HG03025 (cell line): ENCODE measurements around the gene LRRK1.

Source experiments
- ATAC-seq: cut with Tn5 transposase; IDR thresholded peaks from one replicate; pipeline ENCODE4 v1.9.1; 2021; ENCODE audit warnings: mild to moderate bottlenecking, moderate library complexity; ENCODE audit not compliant: unreplicated experiment, low FRiP score

Gene LRRK1

DNA sequence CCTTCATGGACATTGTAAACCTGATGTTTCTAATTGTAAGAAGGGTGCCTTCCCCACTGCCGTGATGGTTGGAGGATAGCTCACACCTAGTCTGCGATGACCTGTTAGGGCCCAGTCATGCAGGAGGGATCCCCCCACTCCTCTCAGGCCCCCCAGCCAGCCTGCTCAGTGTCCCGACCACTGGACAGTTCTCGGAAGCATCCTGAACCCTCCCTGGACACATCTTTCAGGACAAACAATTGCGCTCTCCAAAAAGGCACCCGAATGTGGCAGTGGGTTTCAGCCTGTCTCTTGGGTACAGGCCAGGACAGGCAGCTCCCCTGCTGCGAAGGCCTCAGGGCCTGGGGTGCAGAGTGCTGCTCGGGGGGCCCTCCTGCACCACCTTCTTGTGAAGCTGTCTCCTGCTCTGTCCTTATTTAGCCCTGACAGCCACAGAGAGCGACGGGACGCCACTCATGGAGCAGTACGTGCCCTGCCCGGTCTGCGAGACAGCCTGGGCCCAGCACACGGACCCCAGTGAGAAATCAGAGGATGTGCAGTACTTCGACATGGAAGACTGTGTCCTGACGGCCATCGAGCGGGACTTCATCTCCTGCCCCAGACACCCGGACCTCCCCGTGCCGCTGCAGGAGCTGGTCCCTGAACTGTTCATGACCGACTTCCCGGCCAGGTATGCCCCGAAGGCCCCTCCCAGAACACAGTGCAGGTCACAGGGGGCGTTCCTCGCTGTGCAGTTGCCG, 132.3 kb downstream of the LRRK1 start:
- no peak for ATAC-seq

DNA sequence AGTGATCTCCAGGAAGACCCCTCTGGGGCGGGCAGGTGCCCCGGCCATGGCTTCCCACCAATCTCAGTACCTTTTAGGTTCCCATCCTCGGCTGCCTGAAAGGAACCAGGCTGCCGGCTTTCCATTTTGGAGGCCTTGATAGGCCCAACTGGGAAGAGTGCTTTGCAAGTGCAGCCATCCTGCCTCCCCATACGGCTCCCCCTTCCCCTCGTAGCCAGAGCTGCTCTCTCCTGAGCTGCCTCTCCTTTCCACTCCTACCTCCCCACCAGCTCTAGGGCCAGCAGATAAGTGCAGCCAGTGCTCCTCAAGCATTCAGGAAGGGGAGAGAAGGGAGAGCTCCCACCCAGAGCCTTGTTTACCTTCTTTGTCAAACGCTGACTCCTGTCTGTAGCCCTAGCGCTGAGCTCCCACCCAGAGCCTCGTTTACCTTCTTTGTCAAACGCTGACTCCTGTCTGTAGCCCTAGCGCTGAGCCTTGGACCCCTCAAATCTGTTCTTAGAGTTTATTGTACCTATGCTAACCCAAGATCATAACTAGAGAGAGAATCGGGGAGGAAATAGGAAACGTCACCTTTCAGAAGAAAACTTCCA, 133.0 kb downstream of the LRRK1 start:
- ATAC-seq, result no peak

DNA sequence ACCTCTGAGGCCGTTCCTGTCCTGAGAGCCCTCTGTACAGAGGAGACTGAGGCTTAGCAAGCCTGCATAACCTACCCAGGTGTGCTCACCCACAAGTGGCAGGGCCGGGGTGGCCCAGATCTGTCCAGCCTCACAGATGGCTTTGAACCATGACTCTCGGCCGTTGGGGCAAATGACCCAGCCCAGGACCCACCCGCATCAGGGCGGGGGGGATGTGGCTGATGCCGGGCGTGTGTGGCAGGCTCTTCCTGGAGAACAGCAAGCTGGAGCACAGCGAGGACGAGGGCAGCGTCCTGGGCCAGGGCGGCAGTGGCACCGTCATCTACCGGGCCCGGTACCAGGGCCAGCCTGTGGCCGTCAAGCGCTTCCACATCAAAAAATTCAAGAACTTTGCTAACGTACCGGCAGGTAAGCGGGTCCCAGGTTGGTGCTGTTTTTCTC, 133.5 kb downstream of the LRRK1 start:
- ATAC-seq, result no peak

- ATAC-seq, result no peak
These were observed 134.1 kb downstream of the LRRK1 start for GRCh38 chr15:101053261-101053660.

- no peak for ATAC-seq
These were observed 135.0 kb downstream of the LRRK1 start for GRCh38 chr15:101054116-101054515.

DNA sequence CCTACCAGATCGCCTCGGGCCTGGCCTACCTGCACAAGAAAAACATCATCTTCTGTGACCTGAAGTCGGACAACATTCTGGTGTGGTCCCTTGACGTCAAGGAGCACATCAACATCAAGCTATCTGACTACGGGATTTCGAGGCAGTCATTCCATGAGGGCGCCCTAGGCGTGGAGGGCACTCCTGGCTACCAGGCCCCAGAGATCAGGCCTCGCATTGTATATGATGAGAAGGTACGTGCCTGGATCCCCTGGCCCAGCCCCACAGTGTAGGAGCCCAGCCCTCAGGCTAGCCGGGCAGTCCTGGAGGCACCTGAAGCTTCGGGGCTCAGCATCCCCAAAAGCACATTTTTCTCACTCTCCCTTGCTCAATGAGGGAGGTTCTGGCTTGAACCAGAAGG, 135.8 kb downstream of the LRRK1 start:
- no peak for ATAC-seq

DNA sequence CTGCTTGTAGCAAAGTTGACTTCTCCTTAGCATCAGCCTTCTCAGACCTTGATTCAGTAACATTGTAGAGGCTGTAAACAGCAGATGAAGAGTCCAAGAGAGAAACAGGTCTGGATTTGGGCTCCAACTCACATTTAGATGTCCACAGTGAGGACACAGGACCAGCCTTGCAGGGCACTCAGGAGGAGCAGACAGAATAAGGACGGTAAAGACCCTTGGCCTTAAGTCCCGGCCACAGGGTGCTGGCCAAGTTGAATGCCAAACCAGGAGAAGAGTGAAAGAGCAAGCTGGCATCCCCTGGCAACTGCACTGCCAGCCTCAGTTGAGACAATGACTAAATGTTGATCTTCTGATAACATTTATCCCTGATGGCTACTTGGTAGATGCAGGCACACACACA, 136.3 kb downstream of the LRRK1 start:
- ATAC-seq, result no peak

- no peak for ATAC-seq
These were observed 137.5 kb downstream of the LRRK1 start for GRCh38 chr15:101056366-101057334.

DNA sequence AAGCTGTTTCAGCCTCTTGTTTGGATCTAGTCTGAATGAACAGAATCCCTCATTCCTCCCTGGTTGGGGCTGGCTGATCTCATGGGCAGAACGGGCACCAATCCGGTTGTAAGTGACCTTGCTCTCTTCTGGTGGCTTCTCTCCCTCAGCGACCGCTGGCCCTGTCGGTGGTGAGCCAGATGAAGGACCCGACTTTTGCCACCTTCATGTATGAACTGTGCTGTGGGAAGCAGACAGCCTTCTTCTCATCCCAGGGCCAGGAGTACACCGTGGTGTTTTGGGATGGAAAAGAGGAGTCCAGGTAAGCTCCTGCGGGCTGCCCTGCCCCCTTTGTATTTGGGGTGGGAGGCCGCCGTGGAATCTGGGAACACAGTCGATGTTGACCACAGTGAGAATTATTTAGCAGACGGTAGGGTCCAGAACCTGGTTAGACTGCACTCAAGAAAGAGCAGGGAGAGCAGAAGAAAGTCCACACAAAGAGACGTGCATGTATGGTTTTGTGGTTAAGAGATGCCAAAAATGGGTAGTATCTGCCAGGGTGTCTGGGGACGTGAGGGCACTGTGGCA, 138.8 kb downstream of the LRRK1 start:
- ATAC-seq, result no peak

DNA sequence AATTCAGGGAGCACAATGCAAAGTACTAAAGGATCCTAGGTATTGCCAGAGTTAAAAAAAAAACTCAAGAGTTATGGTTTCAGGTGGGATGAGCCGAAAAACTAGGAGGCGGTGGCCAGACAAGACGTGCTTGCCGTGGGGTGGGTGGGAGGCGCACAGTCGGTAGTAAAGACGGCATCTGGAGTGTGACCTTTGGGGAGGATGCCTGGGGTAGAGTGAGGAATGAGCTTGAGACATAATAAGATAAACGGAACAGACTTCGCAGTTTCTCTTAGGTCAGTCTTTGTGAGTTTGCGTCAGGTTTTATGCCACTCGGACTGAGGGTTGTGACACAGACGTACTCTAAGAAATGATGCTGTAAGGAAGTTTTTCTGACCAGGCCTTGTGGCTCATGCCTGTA, 139.6 kb downstream of the LRRK1 start:
- no peak for ATAC-seq

DNA sequence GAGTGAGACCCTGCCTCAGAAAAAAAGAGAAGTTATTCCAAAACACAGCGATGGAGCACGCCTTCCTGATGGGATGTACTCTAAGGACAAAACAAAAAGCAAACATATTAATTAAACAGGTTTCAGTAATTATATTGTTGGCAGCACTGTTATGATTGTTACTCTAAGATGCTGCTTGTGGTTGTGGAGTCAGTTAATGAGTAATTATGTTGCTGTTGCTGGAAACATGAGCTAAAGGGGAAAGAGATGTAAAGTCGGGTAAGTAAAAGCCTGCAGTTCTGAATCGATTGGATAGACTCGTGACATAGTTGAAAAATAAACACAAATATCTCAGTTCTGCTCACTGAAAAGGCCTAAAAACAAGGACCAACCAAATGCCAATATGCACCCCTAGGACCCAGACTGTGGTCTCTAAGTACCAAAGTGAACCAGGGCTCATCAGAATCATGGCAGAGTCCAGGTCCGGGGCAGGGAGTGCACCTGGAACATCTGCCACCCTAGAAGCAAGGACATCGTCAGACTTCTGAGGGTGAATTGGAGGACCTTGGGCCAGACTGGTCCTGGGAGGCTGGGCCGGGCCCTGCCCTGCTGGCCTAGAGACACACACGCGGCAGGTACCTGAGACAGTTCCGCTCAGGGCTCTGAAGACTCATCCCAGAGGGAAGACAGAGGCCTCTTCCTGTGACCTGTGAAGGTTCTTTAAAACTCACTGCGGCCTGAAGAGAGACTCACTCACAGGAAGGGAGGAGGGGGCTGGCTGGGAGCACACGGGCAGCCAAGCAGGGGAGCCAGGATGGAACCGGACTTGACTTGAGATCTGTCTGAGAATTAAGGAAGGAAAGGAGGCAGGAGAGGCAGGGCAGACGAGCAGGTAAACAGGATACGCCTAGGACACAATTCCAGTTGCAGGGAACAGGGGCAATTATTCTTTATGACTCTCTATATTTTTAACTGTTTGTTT, 140.5 kb downstream of the LRRK1 start:
- ATAC-seq, result no peak

DNA sequence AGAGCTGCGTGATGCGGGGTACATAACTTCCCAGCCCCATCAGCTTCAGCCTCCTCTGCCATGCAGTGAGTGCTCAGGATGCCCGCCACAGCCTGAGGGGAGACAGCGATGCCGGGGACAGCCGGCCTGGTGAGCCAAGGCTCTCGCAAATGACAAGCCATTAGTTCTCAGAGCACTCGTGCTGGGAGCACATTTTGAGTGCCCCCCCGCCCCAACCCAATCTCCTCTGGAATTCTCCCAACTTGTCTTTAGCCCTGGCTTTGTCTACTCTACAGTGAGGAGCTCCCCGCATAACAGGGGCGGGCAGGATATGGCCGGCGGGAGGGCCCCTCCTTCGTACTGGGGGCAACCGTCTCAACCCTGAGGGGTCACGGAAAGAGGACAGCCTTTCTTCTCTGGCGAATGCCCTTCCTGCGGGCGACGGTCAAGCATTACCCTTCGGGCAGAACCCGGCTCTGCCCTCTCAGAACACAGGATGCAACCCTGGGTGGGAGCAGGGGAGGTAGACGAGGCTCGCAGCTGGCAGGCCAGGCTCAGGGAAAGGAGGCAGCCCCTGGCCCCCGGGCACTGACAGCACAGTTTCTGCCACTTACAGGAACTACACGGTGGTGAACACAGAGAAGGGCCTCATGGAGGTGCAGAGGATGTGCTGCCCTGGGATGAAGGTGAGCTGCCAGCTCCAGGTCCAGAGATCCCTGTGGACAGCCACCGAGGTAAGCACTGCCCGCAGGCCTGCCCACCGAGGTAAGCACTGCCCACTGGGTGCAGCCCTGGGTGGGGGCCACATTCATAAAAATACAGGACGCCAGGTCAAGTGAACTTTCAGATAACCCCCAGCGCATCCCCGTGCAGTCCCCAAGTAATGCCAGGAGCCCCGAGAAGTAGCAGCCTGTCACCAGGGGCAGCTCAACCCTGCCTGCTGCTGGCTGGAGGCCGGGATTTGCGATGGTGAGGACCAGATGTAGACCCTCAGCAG, 141.7 kb downstream of the LRRK1 start:
- ATAC-seq, result no peak

- ATAC-seq, result no peak
These were observed 142.9 kb downstream of the LRRK1 start for GRCh38 chr15:101062063-101062462.

GRCh38 chr15:101062471-101063171, 143.5 kb downstream of the LRRK1 start:
- ATAC-seq, result no peak

GRCh38 chr15:101063212-101063611, 144.1 kb downstream of the LRRK1 start:
- ATAC-seq, result no peak

GRCh38 chr15:101063891-101064794, 145.0 kb downstream of the LRRK1 start:
- no peak for ATAC-seq
